IPS-15b (cell line): ENCODE data around the gene RFPL3.
"Not testable (repeated sequence)": the region's sequence is repeated elsewhere in the genome, so short reads cannot be mapped to it uniquely, and the experiment has no call there.

ENCODE experiments used
- H3K27me3 ChIP-seq: one replicate; pipeline ENCODE4 v1.6.1; 2013; ENCODE audit warnings: low read length; ENCODE audit not compliant: control insufficient read depth, insufficient read depth
- H3K36me3 ChIP-seq: one replicate; pipeline ENCODE4 v1.6.1; 2013; ENCODE audit warnings: low read length; ENCODE audit not compliant: control insufficient read depth, insufficient read depth
- H3K4me1 ChIP-seq: one replicate; pipeline ENCODE4 v1.6.1; 2013; ENCODE audit warnings: mild to moderate bottlenecking, low read length; ENCODE audit not compliant: control insufficient read depth, insufficient read depth
- H3K4me3 ChIP-seq: one replicate; pipeline ENCODE4 v1.5.1; 2013; ENCODE audit warnings: low read depth, low read length
- H3K9ac ChIP-seq: one replicate; pipeline ENCODE4 v1.6.1; 2013; ENCODE audit warnings: low read depth, mild to moderate bottlenecking, low read length
- H3K9me3 ChIP-seq: one replicate; pipeline ENCODE4 v1.6.1; 2013; ENCODE audit warnings: mild to moderate bottlenecking, low read length; ENCODE audit not compliant: control insufficient read depth, insufficient read depth

The RFPL3 gene

DNA sequence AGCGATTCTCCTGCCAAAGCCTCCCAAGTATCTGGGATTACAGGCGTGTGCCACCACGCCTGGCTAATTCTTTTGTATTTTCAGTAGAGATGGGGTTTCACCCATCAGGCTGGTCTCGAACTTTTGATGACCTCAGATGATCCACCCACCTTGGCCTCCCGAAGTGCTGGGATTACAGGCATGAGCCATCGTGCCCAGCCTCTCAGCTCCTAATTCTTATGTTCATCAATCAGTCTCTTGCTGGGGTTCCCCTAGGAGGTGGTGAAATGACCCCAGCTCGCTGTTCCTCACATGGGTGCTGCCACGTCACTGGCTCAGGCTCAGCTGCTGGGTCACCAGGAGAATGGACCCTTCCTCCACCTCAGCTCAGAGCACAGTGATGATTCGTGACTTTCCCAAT lies at the start of gene RFPL3:
RFPL3 (plus strand) TSS at position 301 of the 400 bp plus-strand sequence. CDS start 205 bp downstream, outside the sequence.
- not testable (repeated sequence) for H3K9ac ChIP-seq, H3K9me3 ChIP-seq, H3K27me3 ChIP-seq, H3K4me1 ChIP-seq, H3K36me3 ChIP-seq, H3K4me3 ChIP-seq

DNA sequence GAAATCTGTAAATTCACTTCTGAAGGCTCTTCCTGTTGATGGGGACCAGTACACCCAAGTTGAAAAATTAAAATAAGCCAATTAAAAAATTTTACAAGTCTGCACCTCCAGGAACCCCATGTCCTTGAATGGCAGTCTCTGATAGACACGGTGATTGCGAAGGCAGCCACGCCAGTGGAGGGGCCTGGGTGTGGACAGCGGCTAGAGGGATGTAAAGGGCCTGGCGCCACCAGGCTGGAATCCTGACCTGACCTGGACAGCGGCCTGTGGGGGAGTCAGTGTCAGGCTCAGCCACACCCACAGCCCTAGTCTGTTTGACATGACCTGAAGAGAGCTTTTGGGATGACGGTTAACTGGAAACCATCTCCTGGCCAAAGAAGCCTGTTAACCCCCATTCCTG lies 49.5 kb upstream of the RFPL3 start:
- Histone ChIP-seq H3K4me3 (no peak overlapping the region), H3K36me3 (no peaks in the 10 kb centered on the region), H3K9ac (no peak overlapping the region), H3K4me1 (no peaks in the 10 kb centered on the region), H3K9me3 (no peaks in the 10 kb centered on the region), H3K27me3 (no peaks in the 10 kb centered on the region)

DNA sequence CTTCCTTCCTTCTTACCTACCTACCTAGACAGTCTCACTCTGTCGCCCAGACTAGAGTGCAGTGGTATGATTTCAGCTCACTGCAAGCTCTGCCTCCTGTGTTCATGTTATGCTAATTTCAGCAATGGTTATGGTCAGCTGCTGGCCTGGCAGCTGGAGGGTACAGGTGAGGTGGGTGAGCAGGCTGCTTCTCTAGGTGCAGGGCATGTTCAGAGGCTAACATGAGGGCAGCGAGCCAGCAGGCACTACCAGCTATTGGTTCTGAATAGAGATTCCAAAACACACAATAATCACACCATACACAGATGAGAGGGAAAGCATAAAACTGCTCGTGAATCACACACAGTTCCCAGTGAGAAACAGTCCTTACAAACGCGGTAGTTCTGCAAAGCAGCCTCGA lies 48.7 kb upstream of the RFPL3 start:
- no peaks in the 10 kb centered on the region for H3K4me1 ChIP-seq
- no peaks in the 10 kb centered on the region for H3K9me3 ChIP-seq
- H3K36me3 ChIP-seq: no peaks in the 10 kb centered on the region
- no peaks in the 10 kb centered on the region for H3K27me3 ChIP-seq
- no peak overlapping the region for H3K4me3 ChIP-seq
- H3K9ac ChIP-seq: no peak overlapping the region

DNA sequence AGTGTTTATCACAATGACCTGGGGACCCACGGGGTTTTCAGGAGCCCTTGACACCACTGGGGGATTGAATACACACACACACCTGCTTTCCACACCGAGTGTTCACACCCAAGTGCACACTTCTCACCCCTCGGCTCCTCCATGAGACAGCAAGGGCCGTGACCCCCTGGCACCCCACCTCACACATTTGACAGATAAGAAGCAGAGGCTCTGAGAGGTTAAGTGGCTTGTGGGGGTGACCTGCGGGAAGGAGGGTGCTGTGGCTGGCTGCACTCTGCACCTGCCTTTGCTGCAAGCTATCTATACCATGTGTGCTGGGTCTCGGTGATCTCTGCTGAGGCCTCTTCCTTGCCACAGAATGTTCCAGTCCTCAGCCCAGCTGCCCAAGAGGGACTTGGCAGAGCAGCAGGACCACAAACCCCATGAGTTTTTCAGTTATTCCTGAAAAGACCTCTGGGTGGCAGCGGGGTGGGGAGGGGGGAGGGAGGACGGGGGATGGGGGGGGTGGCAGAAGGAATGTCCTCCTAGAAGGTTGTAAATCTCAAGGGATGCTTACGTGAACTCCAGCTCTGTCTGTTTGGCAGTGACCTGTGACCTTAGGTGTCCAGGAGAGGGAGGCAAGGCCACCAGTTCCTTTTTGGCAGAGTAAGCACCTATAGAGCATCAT lies 47.9 kb upstream of the RFPL3 start:
- Histone ChIP-seq H3K9ac (no peak overlapping the region), H3K27me3 (no peaks in the 10 kb centered on the region), H3K9me3 (no peaks in the 10 kb centered on the region), H3K4me1 (no peaks in the 10 kb centered on the region), H3K4me3 (no peak overlapping the region), H3K36me3 (no peaks in the 10 kb centered on the region)

DNA sequence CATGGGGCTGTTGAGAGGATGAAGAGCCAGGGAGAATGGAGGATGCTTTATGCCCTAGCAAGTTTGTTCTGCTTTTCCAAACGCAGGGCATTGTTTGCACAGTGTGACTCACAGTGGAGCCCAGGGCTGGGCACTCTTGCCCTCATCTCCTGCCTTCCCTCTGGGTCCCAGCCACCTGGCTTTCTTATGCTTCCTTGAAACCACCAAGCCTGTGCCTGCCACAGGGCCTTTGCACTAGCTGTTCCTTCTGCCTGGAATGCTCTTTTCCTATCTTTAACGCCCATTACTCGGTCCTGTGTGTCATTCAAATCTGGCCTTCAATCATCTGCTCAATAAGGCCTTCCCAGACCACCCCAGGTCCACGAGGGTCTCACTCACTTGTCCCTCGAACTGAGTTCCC lies 46.9 kb upstream of the RFPL3 start:
- no peaks in the 10 kb centered on the region for H3K4me1 ChIP-seq
- no peaks in the 10 kb centered on the region for H3K9me3 ChIP-seq
- H3K27me3 ChIP-seq: no peaks in the 10 kb centered on the region

DNA sequence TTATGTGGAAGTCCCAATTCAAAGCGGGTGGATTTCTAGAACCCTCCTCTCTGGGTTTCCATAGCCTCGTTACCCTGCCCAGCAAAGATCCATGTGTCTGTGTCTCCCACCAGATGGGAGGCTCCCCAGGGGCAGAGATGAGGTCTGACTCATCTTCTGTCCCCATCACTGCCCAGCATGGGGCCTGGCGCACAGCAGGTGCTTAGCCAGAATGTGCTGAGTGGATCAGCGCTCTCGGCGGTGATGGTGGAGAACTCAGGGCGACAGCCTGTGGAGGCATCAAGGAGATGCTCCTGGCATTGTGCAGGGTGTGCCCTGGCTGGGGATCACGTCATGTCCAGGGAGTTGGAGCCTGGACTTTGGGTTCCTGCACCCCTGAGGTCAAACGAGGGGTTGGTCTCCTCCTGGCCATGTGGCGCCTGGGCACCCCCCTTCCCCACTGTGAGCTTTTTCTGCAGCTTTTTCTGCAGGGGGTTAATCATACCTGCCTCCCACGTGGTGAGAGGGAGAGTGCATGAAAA lies 46.1 kb upstream of the RFPL3 start:
- no peaks in the 10 kb centered on the region for H3K4me1 ChIP-seq
- no peaks in the 10 kb centered on the region for H3K9me3 ChIP-seq
- H3K4me3 ChIP-seq: no peak overlapping the region
- no peaks in the 10 kb centered on the region for H3K36me3 ChIP-seq
- H3K27me3 ChIP-seq: no peaks in the 10 kb centered on the region
- H3K9ac ChIP-seq: no peak overlapping the region

More for the DNA sequence above, 46.9 kb upstream of the RFPL3 start:
- H3K4me3 ChIP-seq: no peak overlapping the region
- H3K9ac ChIP-seq: no peak overlapping the region
- no peaks in the 10 kb centered on the region for H3K36me3 ChIP-seq

DNA sequence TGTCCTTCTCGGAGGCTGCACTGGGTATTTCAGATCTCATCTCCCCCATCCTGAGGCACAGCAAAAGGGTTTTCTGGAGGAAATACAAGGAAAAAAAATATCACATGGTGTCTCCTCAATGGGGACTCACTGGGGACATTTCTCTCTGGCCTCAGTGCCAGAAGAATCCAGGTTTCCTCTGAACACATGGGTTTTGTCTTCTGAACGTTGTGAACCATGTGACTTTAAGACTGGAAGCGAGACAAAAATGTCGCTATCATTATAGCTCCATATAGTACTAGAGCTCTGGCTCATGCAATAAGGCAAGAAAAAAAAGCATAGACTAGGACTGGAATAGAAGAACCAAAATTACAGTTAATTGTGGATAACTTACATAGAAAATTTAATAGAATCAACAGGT lies 44.9 kb upstream of the RFPL3 start:
- Histone ChIP-seq H3K9me3 (no peaks in the 10 kb centered on the region), H3K36me3 (no peaks in the 10 kb centered on the region), H3K27me3 (no peaks in the 10 kb centered on the region), H3K9ac (no peak overlapping the region), H3K4me3 (no peak overlapping the region), H3K4me1 (no peaks in the 10 kb centered on the region)

DNA sequence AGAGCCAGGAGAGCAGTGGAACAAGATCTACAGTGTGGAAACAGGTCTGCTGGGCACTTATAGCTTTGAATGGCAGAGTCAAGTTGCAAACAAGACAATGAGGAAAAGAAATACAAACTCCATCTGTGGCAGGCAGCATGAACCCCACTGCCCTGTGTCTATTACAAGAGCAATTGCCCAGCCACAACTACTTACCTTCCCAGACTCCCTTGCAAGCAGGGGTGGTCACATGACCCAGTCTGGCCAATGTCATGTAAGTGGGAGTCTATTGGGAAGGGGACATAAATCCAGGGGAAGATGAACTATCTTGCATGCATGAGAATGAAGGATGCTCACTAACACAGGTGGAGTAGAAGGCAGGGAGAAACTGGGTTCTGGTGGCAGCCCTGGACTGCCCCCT lies 44.1 kb upstream of the RFPL3 start:
- Histone ChIP-seq H3K4me3 (no peak overlapping the region), H3K4me1 (no peaks in the 10 kb centered on the region), H3K9ac (no peak overlapping the region), H3K36me3 (no peaks in the 10 kb centered on the region), H3K9me3 (no peaks in the 10 kb centered on the region), H3K27me3 (no peaks in the 10 kb centered on the region)

DNA sequence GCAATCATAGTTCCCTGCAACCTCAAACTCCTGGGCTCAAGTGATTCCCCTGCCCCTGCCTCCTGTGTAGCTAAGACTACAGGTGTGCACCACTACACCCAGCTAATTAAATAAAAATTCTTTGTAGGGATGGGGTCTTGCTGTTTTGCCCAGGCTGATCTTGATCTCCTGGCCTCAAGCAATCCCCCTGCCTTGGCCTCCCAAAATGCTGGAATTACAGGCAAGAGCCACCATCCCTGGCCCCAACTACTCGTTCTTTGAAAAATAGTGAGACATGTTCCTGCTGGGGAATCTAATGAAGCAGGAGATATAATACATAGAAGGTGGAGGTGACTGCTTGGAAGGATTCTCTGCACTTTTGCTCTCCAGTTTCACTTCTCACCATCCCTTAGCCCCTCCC lies 40.1 kb upstream of the RFPL3 start:
- H3K27me3 ChIP-seq: no peaks in the 10 kb centered on the region
- peaks cover 5% of the 10 kb centered on the region for H3K4me1 ChIP-seq

DNA sequence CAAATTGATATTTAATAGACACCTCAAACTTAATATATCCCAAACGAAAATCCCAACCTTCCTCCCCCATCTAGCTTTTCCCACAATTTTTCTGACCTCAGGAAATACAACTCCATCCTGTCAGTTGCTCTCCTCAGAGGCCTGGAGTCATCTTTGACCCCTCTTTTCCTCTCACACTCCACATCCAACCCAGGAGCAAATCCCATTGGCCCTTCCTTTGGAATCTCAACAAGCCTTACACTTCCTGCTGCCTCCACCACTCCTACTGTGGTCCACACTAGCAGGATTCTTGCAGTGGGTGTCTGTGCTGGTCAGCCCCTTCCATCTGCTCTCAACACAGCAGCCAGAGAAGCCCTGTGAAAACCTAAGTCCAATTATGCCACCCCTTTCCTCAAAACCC lies 39.3 kb upstream of the RFPL3 start:
- Histone ChIP-seq H3K4me1 (peaks cover 5% of the 10 kb centered on the region), H3K36me3 (no peaks in the 10 kb centered on the region), H3K27me3 (no peaks in the 10 kb centered on the region), H3K9me3 (no peaks in the 10 kb centered on the region), H3K4me3 (no peak overlapping the region), H3K9ac (no peak overlapping the region)

More for the DNA sequence above, 40.1 kb upstream of the RFPL3 start:
- H3K4me3 ChIP-seq: no peak overlapping the region
- H3K9ac ChIP-seq: no peak overlapping the region
- H3K9me3 ChIP-seq: no peaks in the 10 kb centered on the region
- no peaks in the 10 kb centered on the region for H3K36me3 ChIP-seq

DNA sequence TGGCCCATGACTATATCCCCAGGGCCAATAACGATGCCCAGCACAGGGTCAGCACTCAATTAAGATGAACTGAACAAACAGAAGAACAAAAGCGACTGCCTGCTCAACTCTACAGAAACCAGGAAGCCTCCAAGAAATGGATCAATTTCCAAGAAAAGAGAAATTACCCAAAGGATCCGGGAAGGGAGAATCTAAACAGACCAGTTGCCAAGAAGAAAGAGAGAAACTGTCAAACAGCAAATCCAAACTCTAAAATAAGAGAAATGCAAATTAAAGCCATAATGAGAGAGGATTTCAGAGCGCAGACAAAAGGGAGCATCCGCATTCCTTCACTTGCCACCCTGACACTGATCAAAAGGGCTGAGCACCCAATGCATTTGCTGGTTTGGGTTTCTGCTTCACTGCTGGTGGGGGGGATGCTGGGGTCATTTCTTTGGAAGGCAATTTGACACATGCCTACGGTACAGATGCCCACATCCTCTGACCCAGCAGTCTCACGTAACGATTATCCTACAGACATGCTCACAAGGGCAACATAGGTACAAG lies 37.7 kb upstream of the RFPL3 start:
- Histone ChIP-seq H3K9ac (no peak overlapping the region), H3K4me1 (peaks cover 5% of the 10 kb centered on the region), H3K4me3 (no peak overlapping the region), H3K27me3 (no peaks in the 10 kb centered on the region), H3K9me3 (no peaks in the 10 kb centered on the region), H3K36me3 (no peaks in the 10 kb centered on the region)

DNA sequence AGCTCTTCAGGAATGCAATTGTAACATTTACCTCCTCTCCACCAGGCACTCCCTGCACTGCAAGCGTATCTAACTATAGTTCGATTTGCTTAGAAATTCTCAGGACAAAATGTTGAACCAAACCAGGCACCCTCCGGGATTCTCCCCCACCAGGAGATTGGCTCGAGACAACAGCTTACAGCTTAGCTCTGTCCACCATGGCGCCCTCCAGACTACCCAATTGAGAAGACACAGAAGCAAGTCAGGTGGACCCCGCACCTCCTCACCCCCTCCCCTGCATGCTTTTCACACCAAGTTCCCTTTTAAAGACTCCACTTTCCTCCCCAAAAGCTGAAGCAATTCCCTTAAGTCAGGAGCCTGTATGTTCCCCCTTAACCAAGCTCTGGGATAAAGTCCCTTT lies 34.7 kb upstream of the RFPL3 start:
- H3K9me3 ChIP-seq: no peaks in the 10 kb centered on the region
- no peaks in the 10 kb centered on the region for H3K36me3 ChIP-seq
- H3K4me3 ChIP-seq: no peak overlapping the region
- no peak overlapping the region for H3K9ac ChIP-seq
- H3K4me1 ChIP-seq: peaks cover 8% of the 10 kb centered on the region
- no peaks in the 10 kb centered on the region for H3K27me3 ChIP-seq
